ENCODE results near the gene ATG10. TPM values are rescaled to one million over a fixed set of nuclear protein-coding genes. Genes with fewer than 3 reads are reported as not detected.

ATG10 gene
- polyA plus RNA-seq, 1 experiment = 1.7 TPM

- no peak for DNase-seq (ENCODE audit: low read depth)
- H3K27me3 ChIP-seq (ENCODE audit: control insufficient read depth, insufficient read depth, low read length) = no peaks in the 10 kb centered on the region
- H3K4me3 ChIP-seq (ENCODE audit: low read depth, low read length) = no peak overlapping the region
- POLR2A ChIA-PET = interaction anchor here (0.6 kb wide), 1 partner anchor 34 kb away, joined by 3 read pairs; no protein-coding TSS in a partner anchor
- H3K36me3 ChIP-seq (ENCODE audit: control insufficient read depth, insufficient read depth, low read length) = peaks cover 11% of the 10 kb centered on the region
- CTCF ChIA-PET = interaction anchor here (1.3 kb wide), 1 partner anchor 15 kb away, joined by 4 read pairs; no protein-coding TSS in a partner anchor
- no peak for TF ChIP-seq CTCF (IDR thresholded peaks at IDR 0.05; ENCODE audit: insufficient read depth, low read depth, low read length)
Observed at GRCh38 chr5:82274343-82275211, 302.8 kb downstream of the ATG10 start.

GRCh38 chr5:82275216-82275664 is 303.4 kb downstream of the ATG10 start:
- Histone ChIP-seq H3K4me3 (ENCODE audit: low read depth, low read length) (no peak overlapping the region), H3K36me3 (ENCODE audit: control insufficient read depth, insufficient read depth, low read length) (peaks cover 11% of the 10 kb centered on the region), H3K27me3 (ENCODE audit: control insufficient read depth, insufficient read depth, low read length) (no peaks in the 10 kb centered on the region)
- DNase-seq (ENCODE audit: low read depth) = no peak
- TF ChIP-seq CTCF (IDR thresholded peaks at IDR 0.05; ENCODE audit: insufficient read depth, low read depth, low read length) = no peak
- POLR2A ChIA-PET = interaction anchor here (0.6 kb wide), 1 partner anchor 35 kb away, joined by 3 read pairs; no protein-coding TSS in a partner anchor
- CTCF ChIA-PET = no interaction called here

GRCh38 chr5:82276800-82277612 is 305.2 kb downstream of the ATG10 start:
- POLR2A ChIA-PET = no interaction called here
- CTCF ChIA-PET = interaction anchor here (1.8 kb wide), 1 partner anchor 9 kb away, joined by 5 read pairs; no protein-coding TSS in a partner anchor
- DNase-seq (ENCODE audit: low read depth) = no peak
- peaks cover 11% of the 10 kb centered on the region for H3K36me3 ChIP-seq (ENCODE audit: control insufficient read depth, insufficient read depth, low read length)
- H3K27me3 ChIP-seq (ENCODE audit: control insufficient read depth, insufficient read depth, low read length) = no peaks in the 10 kb centered on the region
- no peak for TF ChIP-seq CTCF (IDR thresholded peaks at IDR 0.05; ENCODE audit: insufficient read depth, low read depth, low read length)
- peak overlapping the region; percentile 97 for H3K4me3 ChIP-seq (ENCODE audit: low read depth, low read length)

- no peak for TF ChIP-seq CTCF (IDR thresholded peaks at IDR 0.05; ENCODE audit: insufficient read depth, low read depth, low read length)
- DNase-seq (ENCODE audit: low read depth) = no peak
- ChIA-PET CTCF (interaction anchor here (1.8 kb wide), 1 partner anchor 10 kb away, joined by 5 read pairs; no protein-coding TSS in a partner anchor), POLR2A (no interaction called here)
- Histone ChIP-seq H3K36me3 (ENCODE audit: control insufficient read depth, insufficient read depth, low read length) (peaks cover 11% of the 10 kb centered on the region), H3K4me3 (ENCODE audit: low read depth, low read length) (peak overlapping the region; percentile 97), H3K27me3 (ENCODE audit: control insufficient read depth, insufficient read depth, low read length) (no peaks in the 10 kb centered on the region)
Observed at GRCh38 chr5:82277613-82277986, 305.8 kb downstream of the ATG10 start.

Measured in BJ (cell line).